ENCODE results near the gene FBP2. TPM values are rescaled to one million over a fixed set of nuclear protein-coding genes. Genes with fewer than 3 reads are reported as not detected.

Gene FBP2
- polyA plus RNA-seq, 1 donor (not counting 4 experiments of a cell fraction or from before 2014, with no cell fraction given): not detected

DNA sequence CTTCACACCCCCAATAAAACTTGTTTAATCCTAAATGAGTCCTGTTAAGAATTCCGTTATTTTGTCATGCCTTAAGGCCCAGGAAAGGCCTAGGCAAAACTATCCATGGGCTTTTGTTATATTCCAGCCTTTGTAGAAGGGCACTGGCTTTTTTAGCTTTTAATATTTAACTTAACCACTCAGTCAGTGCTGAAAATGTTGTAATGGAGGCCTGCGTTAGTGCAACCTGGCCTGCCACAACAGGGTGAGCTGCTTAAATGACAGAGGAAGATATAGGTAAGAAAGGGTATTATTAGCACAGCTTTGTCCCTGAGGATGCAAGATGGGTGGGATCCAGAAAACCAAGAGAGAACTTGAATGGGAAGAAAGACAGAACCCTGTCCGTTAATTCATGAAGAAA, 78.9 kb downstream of the FBP2 start:
- DNase-seq (ENCODE audit: low read depth, low spot score) (no peak), FAIRE-seq (no peak)
- TF ChIP-seq EZH2 (IDR thresholded peaks at IDR 0.05; ENCODE audit: low read length): no peak
- TF ChIP-seq CTCF (optimal IDR thresholded peaks at IDR 0.05 in 1 of 3, IDR thresholded peaks at IDR 0.05 in 1 of 3, conservative IDR thresholded peaks at IDR 0.05 in 1 of 3; ENCODE audit: extremely low read depth in 1 of 3, insufficient read depth in 2 of 3, low read length in 3 of 3): no peak
- no peak overlapping the region for H3K4me2 ChIP-seq (ENCODE audit: control insufficient read depth, extremely low read depth, insufficient read depth, low read depth, low read length)
- no peaks in the 10 kb centered on the region for H4K20me1 ChIP-seq (ENCODE audit: control insufficient read depth, extremely low read depth, insufficient read depth, low read length)
- no peak overlapping the region for H3K4me3 ChIP-seq (ENCODE audit: control insufficient read depth in 2 of 3, extremely low read depth in 1 of 3, insufficient read depth in 2 of 3, low read depth in 1 of 3, low read length in 3 of 3)
- H2AFZ ChIP-seq (ENCODE audit: control insufficient read depth, low read length): no peak overlapping the region
- no peaks in the 10 kb centered on the region for H3K27me3 ChIP-seq (ENCODE audit: control insufficient read depth, extremely low read depth, insufficient read depth, low read length)
- no peak overlapping the region for H3K9ac ChIP-seq (ENCODE audit: control insufficient read depth, extremely low read depth, insufficient read depth, low read length)
- H3K79me2 ChIP-seq (ENCODE audit: control insufficient read depth, insufficient read depth, low read length): no peaks in the 10 kb centered on the region
- no peaks in the 10 kb centered on the region for H3K36me3 ChIP-seq (ENCODE audit: control insufficient read depth in 2 of 2, extremely low read depth in 1 of 2, insufficient read depth in 2 of 2, low read length in 2 of 2)
- dilution Hi-C loops (cut with MboI; ENCODE audit: extremely low pct_ligation_motif_present, low sequenced_read_pairs): no loop called here
- H3K4me1 ChIP-seq (ENCODE audit: control insufficient read depth, extremely low read depth, insufficient read depth, low read length): no peaks in the 10 kb centered on the region
- H3K9me3 ChIP-seq (ENCODE audit: control insufficient read depth, low read depth, low read length): no peaks in the 10 kb centered on the region
- no peaks in the 10 kb centered on the region for H3K9me1 ChIP-seq (ENCODE audit: control insufficient read depth, extremely low read depth, insufficient read depth, low read length)
- no peak overlapping the region for H3K27ac ChIP-seq (ENCODE audit: control insufficient read depth, insufficient read depth, low read length)

DNA sequence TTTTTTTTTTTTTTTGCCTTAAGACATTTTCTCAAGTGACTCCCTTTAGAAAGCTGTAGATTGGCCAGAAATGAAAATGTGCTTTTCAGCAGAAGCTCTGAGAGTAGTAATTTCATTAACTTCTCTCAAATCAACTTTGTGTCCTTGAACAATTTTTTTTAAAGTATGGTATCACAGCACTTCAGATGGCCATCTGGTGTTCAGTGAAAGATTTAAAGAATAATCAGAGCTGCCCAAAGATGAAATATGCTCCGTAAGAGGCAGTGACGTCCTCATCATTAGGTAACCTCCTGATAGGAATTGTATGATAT, 81.7 kb downstream of the FBP2 start:
- H2AFZ ChIP-seq (ENCODE audit: control insufficient read depth, low read length): no peak overlapping the region
- no peaks in the 10 kb centered on the region for H3K79me2 ChIP-seq (ENCODE audit: control insufficient read depth, insufficient read depth, low read length)
- H3K9ac ChIP-seq (ENCODE audit: control insufficient read depth, extremely low read depth, insufficient read depth, low read length): no peak overlapping the region
- TF ChIP-seq CTCF (optimal IDR thresholded peaks at IDR 0.05 in 1 of 3, IDR thresholded peaks at IDR 0.05 in 1 of 3, conservative IDR thresholded peaks at IDR 0.05 in 1 of 3; ENCODE audit: extremely low read depth in 1 of 3, insufficient read depth in 2 of 3, low read length in 3 of 3): no peak
- no peak for TF ChIP-seq EZH2 (IDR thresholded peaks at IDR 0.05; ENCODE audit: low read length)
- no peak overlapping the region for H3K4me3 ChIP-seq (ENCODE audit: control insufficient read depth in 2 of 3, extremely low read depth in 1 of 3, insufficient read depth in 2 of 3, low read depth in 1 of 3, low read length in 3 of 3)
- no peaks in the 10 kb centered on the region for H3K4me1 ChIP-seq (ENCODE audit: control insufficient read depth, extremely low read depth, insufficient read depth, low read length)
- no peaks in the 10 kb centered on the region for H3K36me3 ChIP-seq (ENCODE audit: control insufficient read depth in 2 of 2, extremely low read depth in 1 of 2, insufficient read depth in 2 of 2, low read length in 2 of 2)
- H3K9me1 ChIP-seq (ENCODE audit: control insufficient read depth, extremely low read depth, insufficient read depth, low read length): no peaks in the 10 kb centered on the region
- FAIRE-seq (no peak), DNase-seq (ENCODE audit: low read depth, low spot score) (no peak)
- dilution Hi-C loops (cut with MboI; ENCODE audit: extremely low pct_ligation_motif_present, low sequenced_read_pairs): no loop called here
- H3K9me3 ChIP-seq (ENCODE audit: control insufficient read depth, low read depth, low read length): no peaks in the 10 kb centered on the region
- no peaks in the 10 kb centered on the region for H4K20me1 ChIP-seq (ENCODE audit: control insufficient read depth, extremely low read depth, insufficient read depth, low read length)
- no peak overlapping the region for H3K27ac ChIP-seq (ENCODE audit: control insufficient read depth, insufficient read depth, low read length)
- no peak overlapping the region for H3K4me2 ChIP-seq (ENCODE audit: control insufficient read depth, extremely low read depth, insufficient read depth, low read depth, low read length)
- H3K27me3 ChIP-seq (ENCODE audit: control insufficient read depth, extremely low read depth, insufficient read depth, low read length): no peaks in the 10 kb centered on the region
